Adrenal gland (tissue), 12 donors: ENCODE measurements around the gene PGAP3. TPM values are rescaled to one million over a fixed set of nuclear protein-coding genes. Genes with fewer than 3 reads are reported as not detected.

Experiments
- DNase-seq, 7 donors: peaks; one replicate each; pipeline ENCODE4 v3.0.0-alpha.2; 2019 to 2020
- H3K27ac ChIP-seq, 5 donors: fragments of 200-600 bp; sonication (generic) in 4 of 5; 1 replicate in 3 of 5; 2 replicates in 2 of 5; pipeline versions ENCODE4 v1.5.1 to v1.8.0; 2016 to 2020; ENCODE audit warnings: mild to moderate bottlenecking in 1 of 5
- H3K27me3 ChIP-seq: fragments of 200-600 bp; 2 replicates; pipeline ENCODE4 v1.8.0; 2021
- H3K36me3 ChIP-seq, 2 donors: fragments of 200-600 bp; replicated peaks in 1 of 2; 1 replicate in 1 of 2; 2 replicates in 1 of 2; pipeline versions ENCODE4 v1.5.1 to v1.8.0; 2018 to 2022
- H3K4me1 ChIP-seq, 2 donors: fragments of 200-600 bp; replicated peaks in 1 of 2; 1 replicate in 1 of 2; 2 replicates in 1 of 2; pipeline versions ENCODE4 v1.5.1 to v1.8.0; 2018 to 2021
- H3K4me3 ChIP-seq, 4 donors: fragments of 200-600 bp; sonication (generic) in 3 of 4; one replicate each; pipeline ENCODE4 v1.5.1; 2016 to 2018
- H3K9me3 ChIP-seq, 3 donors: fragments of 200-600 bp; sonication (generic) in 1 of 3; replicated peaks in 1 of 3; 1 replicate in 2 of 3; 2 replicates in 1 of 3; pipeline versions ENCODE4 v1.5.1 to v1.8.0; 2016 to 2021
- CTCF ChIP-seq, 6 experiments: fragments of 450-650 bp in 4 of 6; fragments of 200-600 bp in 2 of 6; sonication (generic) in 1 of 6; IDR thresholded peaks; 1 replicate in 5 of 6; 2 replicates in 1 of 6; pipeline versions ENCODE4 v1.5.1 to v1.8.0; 2016 to 2021; ENCODE audit warnings: antibody characterized with exemption in 6 of 6, mild to moderate bottlenecking in 2 of 6, moderate library complexity in 1 of 6
- POLR2A ChIP-seq, 2 donors: fragments of 450-650 bp; IDR thresholded peaks; one replicate each; pipeline ENCODE4 v1.6.1; 2017; ENCODE audit warnings: antibody characterized with exemption in 2 of 2, mild to moderate bottlenecking in 2 of 2, moderate library complexity in 1 of 2
- WGBS, 4 donors: extraction: QIAGEN DNeasy Blood & Tissue Kit in 2 of 4; methylation state at CpG; one replicate each; pipeline versions ENCODE4 v1.1.5 to v1.1.7; 2013 to 2017; 5-methylcytosine and 5-hydroxymethylcytosine counted together
- intact Hi-C, 2 donors: fragments of 100-400 bp; cut with DNase I; formaldehyde crosslinking; loops; one replicate each; pipeline versions ENCODE4 v1.14.1 to v1.15.0; 2022 to 2023
- polyA plus RNA-seq, 3 donors: library from polyadenylated mRNA; stranded (reverse); fragments of 200-250 nt in 2 of 3; fragments of 350-450 nt in 1 of 3; fragmentation: Illumina TruSeq in 1 of 3; extraction: RNeasy Lipid Tissue Mini Kit (QIAGEN cat#74804) in 1 of 3; gene quantifications; one replicate each; pipeline ENCODE4 v1.2.3, GENCODE V29; 2013 to 2014
- total RNA-seq, 9 donors: library from RNA; depleted of rRNA in 4 of 9; stranded (reverse); fragments of >200 nt in 4 of 9; fragments of 120-200 nt in 1 of 9; fragmentation: NEBNext Ultra II Directional in 1 of 9; extraction: Animal tissue kit (Norgen Biotek cat#: 25700) in 1 of 9; gene quantifications; one replicate each; pipeline versions ENCODE4 v1.1.0 to v1.2.4, GENCODE V29; 2013 to 2023
- donor health status: healthy with polysubstance abuse.
- donor health status: Bipolar disorder and iron deficiency.
- donor health status: DM: yes; HTN: yes; CAD: no.
- donor health status: DM: no; HTN: no; CAD: no.
- donor health status: DM: no; HTN: no; CAD: no.
- donor health status: DM: yes; HTN: yes; CAD: no.

The PGAP3 gene
- total and polyA plus RNA-seq, 12 donors: 7.6 to 35.1 (median 22.7) TPM

- Histone ChIP-seq H3K4me3 (no peak overlapping the region), H3K9me3 (no peaks in the 10 kb centered on the region), H3K36me3 (no peaks in the 10 kb centered on the region), H3K4me1 (no peaks in the 10 kb centered on the region), H3K27ac (no peak overlapping the region), H3K27me3 (no peaks in the 10 kb centered on the region)
- TF ChIP-seq POLR2A (IDR thresholded peaks at IDR 0.05) (no peak), CTCF (IDR thresholded peaks at IDR 0.05) (no peak)
- intact Hi-C loops: no loop called here
- DNase-seq: no peak
- WGBS, 4 donors: 85 to 89% (median 88%) methylated on average over 9 to 11 of the region's 11 CpGs
Measured at GRCh38 chr17:39716879-39717536, 29.2 kb upstream of the PGAP3 start.

DNA sequence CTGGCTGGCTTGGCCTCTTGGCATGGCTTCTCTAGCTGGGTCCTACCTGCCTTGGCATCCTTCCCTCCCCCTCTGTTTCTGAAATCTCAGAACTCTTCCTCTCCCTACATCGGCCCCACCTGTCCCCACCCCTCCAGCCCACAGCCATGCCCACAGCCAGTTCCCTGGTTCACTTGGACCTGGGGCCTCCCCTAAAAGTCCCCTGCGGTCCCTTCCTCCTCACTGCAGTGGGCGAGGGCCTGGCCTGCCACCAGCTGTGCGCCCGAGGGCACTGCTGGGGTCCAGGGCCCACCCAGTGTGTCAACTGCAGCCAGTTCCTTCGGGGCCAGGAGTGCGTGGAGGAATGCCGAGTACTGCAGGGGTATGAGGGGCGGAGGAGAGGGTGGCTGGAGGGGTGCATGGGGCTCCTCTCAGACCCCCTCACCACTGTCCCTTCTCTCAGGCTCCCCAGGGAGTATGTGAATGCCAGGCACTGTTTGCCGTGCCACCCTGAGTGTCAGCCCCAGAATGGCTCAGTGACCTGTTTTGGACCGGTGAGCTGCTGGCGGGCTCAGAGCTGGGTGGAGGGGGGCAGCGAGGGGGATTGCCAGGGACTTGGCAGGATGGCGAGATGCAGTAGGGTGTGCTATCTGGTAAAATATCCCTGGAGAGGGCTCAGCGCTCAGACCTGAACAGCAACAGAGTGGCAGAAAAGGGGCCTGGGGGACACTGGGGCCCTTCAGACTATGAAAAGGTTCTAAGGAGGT is 28.4 kb upstream of the PGAP3 start:
- no peak for DNase-seq

DNA sequence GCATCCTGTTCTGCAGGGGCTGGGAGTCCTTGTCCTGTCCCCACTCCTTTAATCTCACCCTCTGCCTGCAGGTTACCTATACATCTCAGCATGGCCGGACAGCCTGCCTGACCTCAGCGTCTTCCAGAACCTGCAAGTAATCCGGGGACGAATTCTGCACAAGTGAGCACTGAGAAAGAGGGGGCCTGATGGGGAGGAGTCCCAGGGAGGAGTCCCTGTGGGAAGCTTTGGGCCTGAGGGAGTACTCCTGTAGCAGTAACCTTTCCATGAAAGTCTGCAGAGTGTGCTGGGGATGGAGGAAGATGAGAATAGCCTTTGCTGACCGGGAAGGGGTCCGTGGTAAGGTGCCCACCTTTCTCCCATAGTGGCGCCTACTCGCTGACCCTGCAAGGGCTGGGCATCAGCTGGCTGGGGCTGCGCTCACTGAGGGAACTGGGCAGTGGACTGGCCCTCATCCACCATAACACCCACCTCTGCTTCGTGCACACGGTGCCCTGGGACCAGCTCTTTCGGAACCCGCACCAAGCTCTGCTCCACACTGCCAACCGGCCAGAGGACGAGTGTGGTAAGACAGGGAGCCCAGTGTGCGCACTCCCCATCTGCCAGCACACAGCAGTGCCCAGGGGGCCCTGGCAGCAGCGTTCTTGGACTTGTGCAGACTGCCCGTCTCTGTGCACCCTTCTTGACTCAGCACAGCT is 27.7 kb upstream of the PGAP3 start:
- TF ChIP-seq CTCF (IDR thresholded peaks at IDR 0.05) (no peak), POLR2A (IDR thresholded peaks at IDR 0.05) (no peak)
- no peaks in the 10 kb centered on the region for H3K27me3 ChIP-seq
- DNase-seq: no peak
- no peak overlapping the region for H3K27ac ChIP-seq
- intact Hi-C loops: no loop called here
- no peak overlapping the region for H3K4me3 ChIP-seq
- H3K9me3 ChIP-seq: no peaks in the 10 kb centered on the region
- no peaks in the 10 kb centered on the region for H3K4me1 ChIP-seq
- 92 to 96% (median 93%) methylated on average over 5 to 18 of the region's 18 CpGs for WGBS, 4 donors
- H3K36me3 ChIP-seq: no peaks in the 10 kb centered on the region

More for the DNA sequence above, 28.4 kb upstream of the PGAP3 start:
- TF ChIP-seq POLR2A (IDR thresholded peaks at IDR 0.05): no peak
- TF ChIP-seq CTCF (IDR thresholded peaks at IDR 0.05): no peak
- H3K27ac ChIP-seq: no peak overlapping the region
- 82 to 94% (median 92%) methylated on average over 9 to 15 of the region's 15 CpGs for WGBS, 4 donors
- no peak overlapping the region for H3K4me3 ChIP-seq
- no peaks in the 10 kb centered on the region for H3K4me1 ChIP-seq
- H3K9me3 ChIP-seq: no peaks in the 10 kb centered on the region
- no peaks in the 10 kb centered on the region for H3K27me3 ChIP-seq
- intact Hi-C loops: no loop called here
- H3K36me3 ChIP-seq: no peaks in the 10 kb centered on the region

GRCh38 chr17:39714234-39714633 is 26.4 kb upstream of the PGAP3 start:
- H3K36me3 ChIP-seq: no peaks in the 10 kb centered on the region
- TF ChIP-seq POLR2A (IDR thresholded peaks at IDR 0.05) (no peak), CTCF (IDR thresholded peaks at IDR 0.05) (no peak)
- intact Hi-C loops: no loop called here

More at GRCh38 chr17:39714234-39714633, 26.4 kb upstream of the PGAP3 start:
- Histone ChIP-seq H3K4me1 (no peaks in the 10 kb centered on the region), H3K9me3 (no peaks in the 10 kb centered on the region), H3K27me3 (no peaks in the 10 kb centered on the region), H3K27ac (no peak overlapping the region), H3K4me3 (no peak overlapping the region)
- WGBS, 4 donors: 92 to 96% (median 92%) methylated on average over 4 of the region's 4 CpGs
- DNase-seq: no peak
